HG03108 (cell line): Measurements from ENCODE around the gene RPS26.
"Not testable (repeated sequence)": the region's sequence is repeated elsewhere in the genome, so short reads cannot be mapped to it uniquely, and the experiment has no call there.

Experiments used
- ATAC-seq: cut with Tn5 transposase; IDR thresholded peaks from one replicate; pipeline ENCODE4 v1.9.1; 2021; ENCODE audit warnings: moderate library complexity; ENCODE audit not compliant: unreplicated experiment

RPS26 gene

GRCh38 chr12:56020423-56021184 lies 21.1 kb upstream of the RPS26 start, which contains the start of gene IKZF4:
TSS of gene IKZF4 (plus strand) at chr12:56021043. CDS start at chr12:56021494, 451 bp downstream.
- ATAC-seq, result no peak

GRCh38 chr12:56021889-56022497 lies 19.7 kb upstream of the RPS26 start:
- ATAC-seq, result no peak

- no peak for ATAC-seq
Measured at GRCh38 chr12:56028511-56029165, 13.1 kb upstream of the RPS26 start.

- ATAC-seq, result no peak
Measured at GRCh38 chr12:56029166-56029519, 12.6 kb upstream of the RPS26 start.

- ATAC-seq, result no peak
Measured at GRCh38 chr12:56029666-56030293, 11.9 kb upstream of the RPS26 start.

GRCh38 chr12:56031987-56032386 lies 9.7 kb upstream of the RPS26 start:
- ATAC-seq, result no peak

GRCh38 chr12:56034586-56035332 lies 7.0 kb upstream of the RPS26 start:
- no peak for ATAC-seq

- ATAC-seq, result no peak
Measured at GRCh38 chr12:56037161-56037560, 4.6 kb upstream of the RPS26 start.

- no peak for ATAC-seq
Measured at GRCh38 chr12:56038022-56038655, 3.6 kb upstream of the RPS26 start.

- no peak for ATAC-seq
Measured at GRCh38 chr12:56040151-56040550, 1.6 kb upstream of the RPS26 start.

GRCh38 chr12:56040963-56041551 lies 661 bp upstream of the RPS26 start:
- ATAC-seq, result no peak

GRCh38 chr12:56042430-56042813 lies 704 bp downstream of the RPS26 start:
- not testable (repeated sequence) for ATAC-seq

GRCh38 chr12:56042843-56043242 lies 1.1 kb downstream of the RPS26 start:
- no peak for ATAC-seq

- ATAC-seq, result no peak
Measured at GRCh38 chr12:56046027-56046780, 4.5 kb downstream of the RPS26 start.

GRCh38 chr12:56053407-56053893 lies 11.7 kb downstream of the RPS26 start:
- ATAC-seq, result no peak

- not testable (repeated sequence) for ATAC-seq
Measured at GRCh38 chr12:56059964-56060363, 18.2 kb downstream of the RPS26 start.

- ATAC-seq, result no peak
Measured at GRCh38 chr12:56061982-56062381, 20.3 kb downstream of the RPS26 start.

- ATAC-seq, result no peak
Measured at GRCh38 chr12:56062996-56063395, 21.3 kb downstream of the RPS26 start.

GRCh38 chr12:56071648-56072047 lies 29.9 kb downstream of the RPS26 start:
- no peak for ATAC-seq
